Fibroblast of mammary gland (primary cell): Measurements from ENCODE around the gene PF4V1.

Source experiments
- DNase-seq: peaks from one replicate; pipeline ENCODE4 v3.0.0-alpha.2; 2010; ENCODE audit warnings: low read depth
- H3K4me3 ChIP-seq: 2 replicates; pipeline ENCODE4 v1.5.1; 2011; ENCODE audit warnings: low read depth, mild to moderate bottlenecking, low read length, moderate library complexity; ENCODE audit not compliant: control insufficient read depth
- TF ChIP-seq, protein P1 (sequence below): conservative IDR thresholded peaks from 2 replicates; pipeline ENCODE4 v1.5.1; 2011; ENCODE audit warnings: low read depth, low read length, inconsistent platforms; ENCODE audit not compliant: control insufficient read depth, insufficient read depth

PF4V1 gene

DNA sequence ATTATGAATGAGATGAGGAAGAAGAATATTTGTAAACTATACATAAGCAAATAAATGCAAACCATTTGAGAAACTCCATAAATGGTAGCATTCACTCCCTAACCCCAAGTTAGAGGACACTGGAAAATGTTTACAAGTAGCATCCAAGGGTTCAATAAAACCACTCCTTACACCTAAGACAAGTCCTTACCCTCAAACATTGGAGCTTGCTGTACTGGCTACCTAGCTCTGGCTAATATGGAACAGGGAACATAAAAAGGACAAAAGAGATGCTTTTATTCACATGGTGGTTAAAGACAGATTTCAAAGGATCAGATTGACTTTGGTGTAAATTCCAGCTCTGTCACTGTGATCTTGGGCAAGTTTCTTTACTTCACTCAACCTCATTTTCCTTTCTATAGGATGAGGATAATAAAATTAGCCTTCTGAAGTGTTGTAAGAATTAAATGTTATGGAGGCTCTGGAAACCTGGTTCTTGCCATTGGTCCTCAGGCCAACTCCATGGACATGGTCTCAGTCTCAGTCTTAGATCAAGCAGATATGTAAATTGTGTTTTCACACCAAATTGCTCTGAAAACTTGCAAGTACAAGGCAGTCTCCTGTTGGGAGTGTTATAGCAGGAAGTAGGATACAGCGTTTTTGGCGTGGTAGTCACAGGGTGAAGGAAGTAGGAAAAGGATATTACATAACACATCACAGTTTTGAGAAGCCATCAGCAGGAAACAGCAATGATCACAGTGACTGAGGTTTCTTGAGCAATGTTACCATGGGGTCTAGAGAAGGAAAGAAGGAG lies 19.4 kb downstream of the PF4V1 start:
- TF ChIP-seq, protein P1, sequence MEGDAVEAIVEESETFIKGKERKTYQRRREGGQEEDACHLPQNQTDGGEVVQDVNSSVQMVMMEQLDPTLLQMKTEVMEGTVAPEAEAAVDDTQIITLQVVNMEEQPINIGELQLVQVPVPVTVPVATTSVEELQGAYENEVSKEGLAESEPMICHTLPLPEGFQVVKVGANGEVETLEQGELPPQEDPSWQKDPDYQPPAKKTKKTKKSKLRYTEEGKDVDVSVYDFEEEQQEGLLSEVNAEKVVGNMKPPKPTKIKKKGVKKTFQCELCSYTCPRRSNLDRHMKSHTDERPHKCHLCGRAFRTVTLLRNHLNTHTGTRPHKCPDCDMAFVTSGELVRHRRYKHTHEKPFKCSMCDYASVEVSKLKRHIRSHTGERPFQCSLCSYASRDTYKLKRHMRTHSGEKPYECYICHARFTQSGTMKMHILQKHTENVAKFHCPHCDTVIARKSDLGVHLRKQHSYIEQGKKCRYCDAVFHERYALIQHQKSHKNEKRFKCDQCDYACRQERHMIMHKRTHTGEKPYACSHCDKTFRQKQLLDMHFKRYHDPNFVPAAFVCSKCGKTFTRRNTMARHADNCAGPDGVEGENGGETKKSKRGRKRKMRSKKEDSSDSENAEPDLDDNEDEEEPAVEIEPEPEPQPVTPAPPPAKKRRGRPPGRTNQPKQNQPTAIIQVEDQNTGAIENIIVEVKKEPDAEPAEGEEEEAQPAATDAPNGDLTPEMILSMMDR, result no peak
- DNase-seq, result no peak
- no peak overlapping the region for H3K4me3 ChIP-seq

DNA sequence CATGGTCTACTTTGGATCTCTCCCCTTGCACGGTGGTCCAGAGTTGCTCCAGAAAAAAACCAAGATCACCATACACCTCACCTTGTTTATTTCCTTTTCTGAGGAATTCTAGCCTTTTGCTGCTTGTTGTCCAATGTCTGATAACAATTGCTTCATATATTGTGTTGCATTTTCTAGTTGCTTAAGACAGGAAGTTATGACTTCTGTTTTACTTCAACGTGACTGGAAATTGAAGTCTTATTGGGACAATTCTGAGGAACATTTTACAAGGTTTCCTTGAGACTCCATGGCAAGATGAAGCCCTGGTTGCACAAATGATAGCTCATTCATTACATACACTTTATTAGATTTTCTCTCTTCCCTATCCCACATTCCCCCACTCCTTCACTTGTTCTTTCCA lies 21.3 kb downstream of the PF4V1 start:
- DNase-seq, result no peak
- H3K4me3 ChIP-seq, result no peak overlapping the region
- TF ChIP-seq, protein P1, result no peak

DNA sequence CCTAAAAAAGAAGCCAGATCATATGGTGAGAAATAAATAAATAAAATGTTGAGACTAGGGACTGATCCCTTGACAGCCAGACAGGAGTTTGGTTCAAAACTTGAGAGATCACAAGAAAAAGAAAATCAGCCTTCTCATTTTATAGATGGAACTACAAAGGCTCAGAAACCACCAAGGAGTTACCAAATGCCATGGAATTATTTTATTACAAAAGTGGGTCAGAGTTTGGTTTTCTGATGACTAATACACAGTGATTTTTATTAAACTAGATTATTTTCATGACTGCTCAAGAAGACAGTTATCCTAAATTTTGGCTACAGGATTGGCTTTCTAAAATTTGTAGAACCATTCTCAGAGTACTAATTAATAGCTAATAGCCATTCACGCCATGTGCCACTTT lies 22.3 kb downstream of the PF4V1 start:
- TF ChIP-seq, protein P1, result no peak

DNA sequence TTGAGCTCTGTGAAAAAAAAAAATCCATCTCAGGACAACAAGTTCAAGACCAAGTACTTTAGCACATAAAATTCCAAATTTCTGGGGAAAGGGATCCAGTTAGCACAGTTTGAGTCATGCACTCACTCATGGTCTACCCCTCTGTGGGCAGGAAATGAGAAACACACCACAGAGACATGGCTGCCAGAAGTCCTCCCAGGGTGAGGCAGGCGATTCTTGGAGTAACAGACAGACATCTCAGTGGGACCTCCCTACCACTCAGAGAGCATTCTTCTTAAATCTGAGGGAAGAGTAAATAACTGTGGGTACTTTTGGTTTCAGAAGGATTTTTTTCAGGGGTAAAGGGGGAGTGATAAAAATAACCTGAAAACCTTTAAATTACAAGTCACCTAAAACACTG lies 30.2 kb downstream of the PF4V1 start:
- TF ChIP-seq, protein P1, result no peak
- no peak overlapping the region for H3K4me3 ChIP-seq
- peak; percentile 91 for DNase-seq

More for the DNA sequence above, 22.3 kb downstream of the PF4V1 start:
- no peak overlapping the region for H3K4me3 ChIP-seq
- DNase-seq, result peak; percentile 55

DNA sequence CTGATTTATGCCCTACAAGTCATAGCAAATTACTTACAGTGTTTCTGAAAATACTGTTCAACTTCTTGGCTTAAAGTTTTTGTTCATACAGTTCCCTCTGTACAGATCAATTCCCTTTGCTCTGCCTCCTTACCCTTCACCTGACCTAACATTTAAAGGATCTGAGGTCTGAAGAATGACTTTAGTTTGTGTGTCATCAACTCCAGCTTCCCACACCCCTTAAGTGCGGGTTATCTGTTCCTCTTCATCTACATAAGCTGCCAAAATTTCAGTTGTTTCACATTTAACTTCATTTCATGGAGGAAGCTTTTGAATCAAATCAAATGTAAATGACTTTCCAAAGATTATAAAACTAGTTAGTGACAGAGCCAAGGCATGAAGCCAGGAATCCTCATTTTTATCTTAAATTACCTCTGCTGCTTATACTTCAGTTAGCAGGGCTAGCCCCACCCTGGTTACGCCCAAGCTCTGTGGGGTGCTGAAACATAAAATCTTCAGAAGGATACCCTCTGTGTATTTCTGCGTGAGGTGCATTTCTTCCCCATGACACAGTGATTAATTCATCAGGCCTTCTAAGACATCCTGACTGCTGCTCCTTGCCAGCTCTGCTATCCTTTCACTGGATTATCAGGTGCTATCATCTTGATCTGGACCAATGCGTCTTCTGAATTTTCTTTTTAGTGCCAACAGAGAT lies 32.6 kb downstream of the PF4V1 start:
- peak; percentile 55 for DNase-seq
- TF ChIP-seq, protein P1, result no peak

DNA sequence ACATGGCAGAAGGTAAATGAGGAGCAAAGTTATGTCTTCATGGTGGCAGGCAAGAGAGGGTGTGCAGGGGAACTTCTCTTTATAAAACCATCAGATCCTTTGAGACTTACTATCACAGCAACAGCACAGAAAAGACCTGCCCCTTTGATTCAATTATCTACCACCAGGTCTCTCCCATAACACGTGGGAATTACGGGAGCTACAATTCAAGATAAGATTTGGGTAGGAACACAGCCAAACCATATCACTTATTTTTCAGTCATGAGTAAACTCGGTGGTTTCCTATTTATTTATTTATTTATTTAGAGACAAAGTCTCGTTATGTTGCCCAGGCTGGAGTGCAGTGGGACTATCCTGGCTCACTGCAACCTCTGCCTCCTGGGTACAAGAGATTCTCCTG lies 38.2 kb downstream of the PF4V1 start:
- no peak for DNase-seq
- TF ChIP-seq, protein P1, result no peak
- no peak overlapping the region for H3K4me3 ChIP-seq

More for the DNA sequence above, 32.6 kb downstream of the PF4V1 start:
- H3K4me3 ChIP-seq, result no peak overlapping the region
